ENCODE data around the gene SMIM28. TPM values are rescaled to one million over a fixed set of nuclear protein-coding genes. Genes with fewer than 3 reads are reported as not detected.

Gene SMIM28
- total and polyA plus RNA-seq, 12 donors, result not detected

DNA sequence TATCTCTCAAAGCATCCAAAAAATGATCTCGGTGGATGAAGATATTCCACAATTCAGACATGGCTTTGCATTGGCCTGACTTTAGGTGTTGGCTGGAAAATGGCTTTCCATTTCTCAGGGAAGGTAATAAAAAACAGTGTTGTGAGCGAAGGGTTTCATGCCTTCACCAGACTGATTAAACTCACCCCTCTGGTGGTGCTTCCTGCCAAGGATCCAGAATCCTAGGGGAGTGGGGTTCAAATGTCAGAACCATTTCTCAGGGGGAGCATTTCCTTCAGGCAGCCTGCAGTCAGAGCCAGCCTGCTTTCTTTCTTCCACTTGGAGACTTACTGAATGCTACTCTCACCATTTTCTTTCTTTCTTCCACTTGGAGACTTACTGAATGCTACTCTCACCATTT, 45.7 kb upstream of the SMIM28 start:
- TF ChIP-seq, protein P1, sequence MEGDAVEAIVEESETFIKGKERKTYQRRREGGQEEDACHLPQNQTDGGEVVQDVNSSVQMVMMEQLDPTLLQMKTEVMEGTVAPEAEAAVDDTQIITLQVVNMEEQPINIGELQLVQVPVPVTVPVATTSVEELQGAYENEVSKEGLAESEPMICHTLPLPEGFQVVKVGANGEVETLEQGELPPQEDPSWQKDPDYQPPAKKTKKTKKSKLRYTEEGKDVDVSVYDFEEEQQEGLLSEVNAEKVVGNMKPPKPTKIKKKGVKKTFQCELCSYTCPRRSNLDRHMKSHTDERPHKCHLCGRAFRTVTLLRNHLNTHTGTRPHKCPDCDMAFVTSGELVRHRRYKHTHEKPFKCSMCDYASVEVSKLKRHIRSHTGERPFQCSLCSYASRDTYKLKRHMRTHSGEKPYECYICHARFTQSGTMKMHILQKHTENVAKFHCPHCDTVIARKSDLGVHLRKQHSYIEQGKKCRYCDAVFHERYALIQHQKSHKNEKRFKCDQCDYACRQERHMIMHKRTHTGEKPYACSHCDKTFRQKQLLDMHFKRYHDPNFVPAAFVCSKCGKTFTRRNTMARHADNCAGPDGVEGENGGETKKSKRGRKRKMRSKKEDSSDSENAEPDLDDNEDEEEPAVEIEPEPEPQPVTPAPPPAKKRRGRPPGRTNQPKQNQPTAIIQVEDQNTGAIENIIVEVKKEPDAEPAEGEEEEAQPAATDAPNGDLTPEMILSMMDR (IDR thresholded peaks at IDR 0.05), result no peak
- no peak for DNase-seq
- no peak for ATAC-seq
- no peak overlapping the region for H3K4me3 ChIP-seq
- intact Hi-C loops (cut with DNase I), result no loop called here
- no peaks in the 10 kb centered on the region for H3K9me3 ChIP-seq
- no peaks in the 10 kb centered on the region for H3K4me1 ChIP-seq
- WGBS, 2 donors, result 66% methylated on average over 2 of the region's 2 CpGs
- H3K27ac ChIP-seq, result no peak overlapping the region
- H3K27me3 ChIP-seq, result no peaks in the 10 kb centered on the region
- peaks cover 0 to 14% (median 0%) of the 10 kb centered on the region in 9 donors for H3K36me3 ChIP-seq

DNA sequence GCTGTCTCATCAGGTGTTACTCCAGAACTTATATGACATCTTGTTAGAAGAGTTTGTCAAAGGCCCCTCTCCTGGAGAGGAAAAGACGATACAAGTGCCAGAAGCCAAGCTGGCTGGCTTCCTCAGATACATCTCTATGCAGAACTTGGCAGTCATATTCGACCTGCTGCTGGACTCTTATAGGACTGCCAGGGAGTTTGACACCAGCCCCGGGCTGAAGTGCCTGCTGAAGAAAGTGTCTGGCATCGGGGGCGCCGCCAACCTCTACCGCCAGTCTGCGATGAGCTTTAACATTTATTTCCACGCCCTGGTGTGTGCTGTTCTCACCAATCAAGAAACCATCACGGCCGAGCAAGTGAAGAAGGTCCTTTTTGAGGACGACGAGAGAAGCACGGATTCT, 43.7 kb upstream of the SMIM28 start:
- no peak overlapping the region for H3K27ac ChIP-seq
- no peaks in the 10 kb centered on the region for H3K4me1 ChIP-seq
- 58% methylated on average over 14 of the region's 14 CpGs for WGBS, 2 donors
- peak in 7 of 8 donors; percentile 65 to 91 (median 73) for ATAC-seq
- peak; percentile 20 to 48 for DNase-seq
- no peaks in the 10 kb centered on the region for H3K9me3 ChIP-seq
- H3K27me3 ChIP-seq, result no peaks in the 10 kb centered on the region
- no peak overlapping the region for H3K4me3 ChIP-seq
- intact Hi-C loops (cut with DNase I), result no loop called here
- H3K36me3 ChIP-seq, result peaks cover 0 to 14% (median 0%) of the 10 kb centered on the region in 9 donors
- TF ChIP-seq, protein P1 (IDR thresholded peaks at IDR 0.05), result no peak

DNA sequence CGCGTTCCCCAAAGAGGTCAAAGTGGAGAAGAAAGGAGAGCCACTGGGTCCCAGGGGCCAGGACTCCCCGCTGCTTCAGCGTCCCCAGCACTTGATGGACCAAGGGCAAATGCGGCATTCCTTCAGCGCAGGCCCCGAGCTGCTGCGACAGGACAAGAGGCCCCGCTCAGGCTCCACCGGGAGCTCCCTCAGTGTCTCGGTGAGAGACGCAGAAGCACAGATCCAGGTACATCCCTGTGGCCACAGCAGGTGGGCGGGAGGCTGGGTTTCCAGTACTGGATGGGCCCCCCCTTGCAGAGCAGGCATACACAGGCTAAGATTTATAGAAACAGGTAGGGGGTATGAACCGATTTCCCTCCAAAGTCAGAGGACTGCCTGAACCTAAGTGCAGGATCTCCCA, 42.7 kb upstream of the SMIM28 start:
- H3K36me3 ChIP-seq, result peaks cover 0 to 13% (median 0%) of the 10 kb centered on the region in 9 donors
- H3K27me3 ChIP-seq, result no peaks in the 10 kb centered on the region
- TF ChIP-seq, protein P1 (IDR thresholded peaks at IDR 0.05), result no peak
- intact Hi-C loops (cut with DNase I), result no loop called here
- no peak overlapping the region for H3K4me3 ChIP-seq
- no peak for ATAC-seq
- no peaks in the 10 kb centered on the region for H3K4me1 ChIP-seq
- no peak overlapping the region for H3K27ac ChIP-seq
- WGBS, 2 donors, result 95 to 98% methylated on average over 14 of the region's 14 CpGs
- no peak for DNase-seq
- no peaks in the 10 kb centered on the region for H3K9me3 ChIP-seq

DNA sequence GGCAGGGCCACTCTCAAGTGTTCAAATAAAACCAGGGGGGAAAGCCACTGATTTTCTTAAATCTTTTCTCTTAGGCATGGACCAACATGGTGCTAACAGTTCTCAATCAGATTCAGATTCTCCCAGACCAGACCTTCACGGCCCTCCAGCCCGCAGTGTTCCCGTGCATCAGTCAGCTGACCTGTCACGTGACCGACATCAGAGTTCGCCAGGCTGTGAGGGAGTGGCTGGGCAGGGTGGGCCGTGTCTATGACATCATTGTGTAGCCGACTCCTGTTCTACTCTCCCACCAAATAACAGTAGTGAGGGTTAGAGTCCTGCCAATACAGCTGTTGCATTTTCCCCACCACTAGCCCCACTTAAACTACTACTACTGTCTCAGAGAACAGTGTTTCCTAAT, 41.5 kb upstream of the SMIM28 start:
- Histone ChIP-seq H3K9me3 (no peaks in the 10 kb centered on the region), H3K27ac (no peak overlapping the region), H3K36me3 (peaks cover 0 to 13% (median 0%) of the 10 kb centered on the region in 9 donors), H3K27me3 (no peaks in the 10 kb centered on the region), H3K4me1 (no peaks in the 10 kb centered on the region), H3K4me3 (no peak overlapping the region)
- intact Hi-C loops (cut with DNase I), result no loop called here
- no peak for DNase-seq
- TF ChIP-seq, protein P1 (IDR thresholded peaks at IDR 0.05), result no peak
- 86 to 88% methylated on average over 8 of the region's 8 CpGs for WGBS, 2 donors
- ATAC-seq, result no peak
